H1 (cell line): Measurements from ENCODE around the gene C3orf18. TPM values are rescaled to one million over a fixed set of nuclear protein-coding genes. Genes with fewer than 3 reads are reported as not detected.

Source experiments
- CTCF ChIA-PET: fragments of 300-600 bp; sonication (Branson Sonifier 250); formaldehyde crosslinking; loops from one replicate; lab custom pipeline; 2021; ENCODE audit not compliant: partially characterized antibody; lab: Charles Lee
- POLR2A ChIA-PET: fragments of 300-600 bp; sonication (Branson Sonifier 250); formaldehyde crosslinking; loops from one replicate; lab custom pipeline; 2021; ENCODE audit warnings: inconsistent platforms; ENCODE audit not compliant: partially characterized antibody; lab: Charles Lee
- DNase-seq, 2 experiments: peaks; one replicate each; pipeline versions ENCODE4 v3.0.0 to v3.0.0-alpha.2; 2010 to 2022; ENCODE audit warnings: low spot score in 2 of 2, low read depth in 1 of 2, mixed read lengths in 1 of 2
- FAIRE-seq: peaks from 2 replicates; lab custom pipeline; 2011; peaks lifted over from hg19 to GRCh38; lab: Jason Lieb, UNC
- H2AFZ ChIP-seq: 2 replicates; pipeline ENCODE4 v1.8.1; 2012; ENCODE audit warnings: low read length, inconsistent platforms
- H2AK5ac ChIP-seq: 2 replicates; pipeline ENCODE4 v1.6.1; 2013; ENCODE audit warnings: low read depth, low read length
- H2BK120ac ChIP-seq: replicated peaks from 2 replicates; pipeline ENCODE3; 2013; ENCODE audit warnings: low read depth, low read length, inconsistent platforms
- H2BK12ac ChIP-seq: 2 replicates; pipeline ENCODE4 v1.6.1; 2013; ENCODE audit warnings: low read depth, low read length
- H2BK15ac ChIP-seq: 2 replicates; pipeline ENCODE4 v1.6.1; 2013; ENCODE audit warnings: low read length
- H2BK20ac ChIP-seq: 2 replicates; pipeline ENCODE4 v1.6.1; 2013; ENCODE audit warnings: low read length
- H2BK5ac ChIP-seq: 2 replicates; pipeline ENCODE4 v1.6.1; 2013; ENCODE audit warnings: low read depth, low read length
- H3K14ac ChIP-seq: 2 replicates; pipeline ENCODE4 v1.6.1; 2013; ENCODE audit warnings: inconsistent platforms; ENCODE audit not compliant: insufficient read length
- H3K18ac ChIP-seq: 2 replicates; pipeline ENCODE4 v1.6.1; 2013; ENCODE audit warnings: low read length; ENCODE audit errors: extremely low read depth
- H3K23ac ChIP-seq: 2 replicates; pipeline ENCODE4 v1.6.1; 2013; ENCODE audit warnings: inconsistent platforms; ENCODE audit not compliant: insufficient read length
- H3K23me2 ChIP-seq: 2 replicates; pipeline ENCODE4 v1.6.1; 2013; ENCODE audit warnings: low read depth, low read length
- H3K27ac ChIP-seq: 2 replicates; pipeline ENCODE4 v1.6.1; 2011; ENCODE audit warnings: low read depth, low read length, inconsistent platforms
- H3K27me3 ChIP-seq, 4 experiments: replicated peaks in 1 of 4; 1 replicate in 1 of 4; 2 replicates in 3 of 4; pipeline versions ENCODE4 v1.6.1 to v1.8.1; 2011 to 2013; ENCODE audit warnings: low read length in 3 of 4, mild to moderate bottlenecking in 3 of 4, inconsistent platforms in 2 of 4, mixed read lengths in 2 of 4, moderate library complexity in 1 of 4; ENCODE audit not compliant: control insufficient read depth in 3 of 4, insufficient read depth in 3 of 4; ENCODE audit errors: extremely low read depth in 1 of 4
- H3K36me3 ChIP-seq, 4 experiments: 2 replicates each; pipeline versions ENCODE4 v1.6.1 to v1.8.1; 2011 to 2013; ENCODE audit warnings: mild to moderate bottlenecking in 4 of 4, low read length in 3 of 4, moderate library complexity in 2 of 4, control low read depth in 1 of 4, inconsistent platforms in 1 of 4; ENCODE audit not compliant: insufficient read depth in 4 of 4, control insufficient read depth in 2 of 4
- H3K4ac ChIP-seq: replicated peaks from 2 replicates; pipeline ENCODE3; 2013; ENCODE audit warnings: low read length, low read depth, mixed read lengths, inconsistent platforms; ENCODE audit not compliant: insufficient read length
- H3K4me1 ChIP-seq, 4 experiments: replicated peaks in 1 of 4; 1 replicate in 1 of 4; 2 replicates in 3 of 4; pipeline versions ENCODE4 v1.6.1 to v1.8.1; 2011 to 2013; ENCODE audit warnings: low read length in 3 of 4, inconsistent platforms in 2 of 4, mixed read lengths in 1 of 4; ENCODE audit not compliant: insufficient read depth in 4 of 4, control insufficient read depth in 3 of 4
- H3K4me2 ChIP-seq, 2 experiments: 2 replicates each; pipeline versions ENCODE4 v1.6.1 to v1.8.1; 2011 to 2013; ENCODE audit warnings: low read depth in 2 of 2, low read length in 2 of 2, control low read depth in 1 of 2, inconsistent platforms in 1 of 2, mild to moderate bottlenecking in 1 of 2; ENCODE audit not compliant: insufficient read depth in 1 of 2
- H3K4me3 ChIP-seq, 4 experiments: fragments of 200-600, 300-600 bp in 1 of 4; sonication (generic), shearing (Covaris generic), sonication (Bioruptor Twin) in 1 of 4; 2 replicates each; pipeline versions ENCODE4 v1.5.1 to v1.8.1; 2011 to 2016; ENCODE audit warnings: low read length in 4 of 4, low read depth in 3 of 4, control low read depth in 2 of 4, inconsistent platforms in 2 of 4, mild to moderate bottlenecking in 2 of 4, mixed read lengths in 1 of 4, moderate library complexity in 1 of 4; ENCODE audit not compliant: insufficient read depth in 2 of 4; ENCODE audit errors: extremely low read depth in 1 of 4
- H3K56ac ChIP-seq: replicated peaks from 2 replicates; pipeline ENCODE3; 2013; ENCODE audit warnings: low read depth, mild to moderate bottlenecking, mixed read lengths, low read length, inconsistent platforms; ENCODE audit not compliant: insufficient read length
- H3K79me1 ChIP-seq: 2 replicates; pipeline ENCODE4 v1.6.1; 2013; ENCODE audit warnings: low read depth, low read length, control low read depth
- H3K79me2 ChIP-seq, 2 experiments: 2 replicates each; pipeline versions ENCODE4 v1.6.1 to v1.8.1; 2012 to 2013; ENCODE audit warnings: low read length in 2 of 2, mild to moderate bottlenecking in 2 of 2, inconsistent platforms in 1 of 2; ENCODE audit not compliant: insufficient read depth in 2 of 2, control insufficient read depth in 1 of 2
- H3K9ac ChIP-seq, 4 experiments: replicated peaks in 1 of 4; 1 replicate in 1 of 4; 2 replicates in 3 of 4; pipeline versions ENCODE4 v1.6.1 to v1.8.1; 2011 to 2013; ENCODE audit warnings: low read depth in 3 of 4, low read length in 3 of 4, control low read depth in 2 of 4, mild to moderate bottlenecking in 2 of 4, moderate library complexity in 2 of 4, inconsistent platforms in 1 of 4; ENCODE audit errors: extremely low read depth in 1 of 4
- H3K9me3 ChIP-seq, 2 experiments: 2 replicates each; pipeline versions ENCODE4 v1.6.1 to v1.8.1; 2012 to 2013; ENCODE audit warnings: mild to moderate bottlenecking in 2 of 2, moderate library complexity in 2 of 2, control low read depth in 1 of 2, inconsistent platforms in 1 of 2, low read depth in 1 of 2, low read length in 1 of 2, mixed read lengths in 1 of 2; ENCODE audit not compliant: insufficient read depth in 2 of 2
- H4K20me1 ChIP-seq, 2 experiments: replicated peaks in 1 of 2; 2 replicates each; pipeline versions ENCODE3 to v1.8.1; 2011 to 2013; ENCODE audit warnings: inconsistent platforms in 2 of 2, low read length in 2 of 2, mild to moderate bottlenecking in 1 of 2; ENCODE audit not compliant: insufficient read depth in 2 of 2, control insufficient read depth in 1 of 2
- H4K5ac ChIP-seq: 2 replicates; pipeline ENCODE4 v1.6.1; 2013; ENCODE audit warnings: low read length, low read depth, mixed read lengths, inconsistent platforms; ENCODE audit not compliant: insufficient read length
- H4K8ac ChIP-seq: 2 replicates; pipeline ENCODE4 v1.8.0; 2013; ENCODE audit warnings: mild to moderate bottlenecking, moderate library complexity, low read length, inconsistent platforms; ENCODE audit not compliant: insufficient read depth; ENCODE audit errors: extremely low read depth
- H4K91ac ChIP-seq: replicated peaks from 2 replicates; pipeline ENCODE3; 2013; ENCODE audit warnings: low read length, mixed read lengths, inconsistent platforms; ENCODE audit not compliant: insufficient read length
- BACH1 ChIP-seq: IDR thresholded peaks from 2 replicates; pipeline ENCODE4 v1.6.1; 2012; ENCODE audit warnings: low read length, improper control_type of control experiment
- JUND ChIP-seq: IDR thresholded peaks from 2 replicates; pipeline ENCODE4 v1.6.1; 2011; ENCODE audit warnings: mild to moderate bottlenecking, improper control_type of control experiment, low read length
- KDM5A ChIP-seq: fragments of 200-600 bp; IDR thresholded peaks from 2 replicates; pipeline ENCODE4 v1.7.1; 2012; ENCODE audit warnings: mild to moderate bottlenecking, low read length, inconsistent platforms, mixed read lengths
- RFX5 ChIP-seq: IDR thresholded peaks from 2 replicates; pipeline ENCODE4 v1.6.1; 2011; ENCODE audit warnings: low read depth, low read length, improper control_type of control experiment, borderline replicate concordance
- SP2 ChIP-seq: IDR thresholded peaks from 2 replicates; pipeline ENCODE4 v1.6.1; 2012; ENCODE audit warnings: mild to moderate bottlenecking, low read length, inconsistent platforms
- SRF ChIP-seq: IDR thresholded peaks from 2 replicates; pipeline ENCODE4 v1.6.1; 2011; ENCODE audit warnings: mild to moderate bottlenecking, low read depth, low read length, moderate library complexity
- WGBS, 2 experiments: shearing (Covaris generic) in 1 of 2; methylation state at CpG; one replicate each; pipeline versions ENCODE4 v1.1.6 to v1.1.7; 2013 to 2015; ENCODE audit warnings: low lambda C conversion rate in 2 of 2, mixed read lengths in 2 of 2, inconsistent platforms in 1 of 2, low coverage in 1 of 2, missing lambda C conversion rate in 1 of 2; ENCODE audit not compliant: insufficient replicate concordance in 2 of 2, insufficient coverage in 1 of 2, insufficient read length in 1 of 2; ENCODE audit errors: extremely low coverage in 1 of 2, missing lambda C conversion rate in 1 of 2; 5-methylcytosine and 5-hydroxymethylcytosine counted together
- polyA plus RNA-seq, 7 experiments: library from polyadenylated mRNA; depleted of rRNA in 3 of 7; stranded (reverse) in 5 of 7; unstranded in 2 of 7; fragments of >200 nt in 5 of 7; fragments of 200-250 nt in 2 of 7; gene quantifications; 1 replicate in 5 of 7; 2 replicates in 1 of 7; 4 replicates in 1 of 7; pipeline versions ENCODE4 v1.2.1 to v1.2.3, GENCODE V29; 2011 to 2013; ENCODE audit warnings: missing spikeins in 2 of 7, mixed read lengths in 2 of 7
- total RNA-seq: library from RNA; stranded (reverse); fragmentation: NEBNext Ultra II Directional; extraction: Animal tissue kit (Norgen Biotek cat#: 25700); gene quantifications from 2 replicates; pipeline ENCODE4 v1.2.1, GENCODE V29; 2021

Gene C3orf18
- total and polyA plus RNA-seq, 2 of the 8 experiments (the other 6 are each of a cell fraction or from before 2014, with no cell fraction given) = 7.5 to 15.0 TPM

DNA sequence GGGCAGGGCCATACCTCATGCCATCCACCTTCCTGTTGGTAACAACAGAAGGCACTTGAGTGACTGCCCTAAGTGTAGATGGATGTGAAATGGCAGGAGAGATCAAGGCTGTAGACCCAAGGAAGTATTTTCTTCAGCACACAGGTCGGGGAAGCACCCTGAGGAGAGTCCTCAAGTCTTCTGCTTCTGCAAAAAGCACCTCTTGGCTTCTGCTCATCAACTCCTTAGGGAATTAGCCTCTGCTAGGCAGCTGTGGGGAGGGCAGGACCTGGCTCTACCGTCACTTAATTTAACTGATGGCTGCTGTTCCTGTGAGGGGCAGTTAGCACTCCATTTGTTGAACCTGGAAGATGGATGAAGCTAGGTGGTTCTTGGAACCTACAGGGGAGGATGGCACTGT lies 57.2 kb downstream of the C3orf18 start:
- Histone ChIP-seq H3K4me1 (peaks cover 0 to 10% (median 4%) of the 10 kb centered on the region in 4 experiments; a peak in 6 of 7 replicates), H2BK120ac (no peak overlapping the region), H3K9ac (no peak overlapping the region), H3K27me3 (peaks cover 0 to 5% (median 2%) of the 10 kb centered on the region in 4 experiments; a peak in 4 of 7 replicates), H3K36me3 (no peaks in the 10 kb centered on the region), H4K5ac (no peak overlapping the region), H4K91ac (no peak overlapping the region), H3K79me1 (no peaks in the 10 kb centered on the region), H4K8ac (no peak overlapping the region), H2BK5ac (no peak overlapping the region), H2AFZ (no peak overlapping the region), H3K4ac (no peak overlapping the region), H3K27ac (no peak overlapping the region), H3K14ac (no peak overlapping the region), H2BK20ac (no peak overlapping the region), H2BK12ac (no peak overlapping the region), H3K79me2 (no peaks in the 10 kb centered on the region), H3K23ac (no peak overlapping the region), H3K18ac (no peak overlapping the region), H3K56ac (no peak overlapping the region), H2BK15ac (no peak overlapping the region), H2AK5ac (no peak overlapping the region), H3K4me2 (no peak overlapping the region), H3K4me3 (no peak overlapping the region), H3K23me2 (no peaks in the 10 kb centered on the region), H3K9me3 (no peaks in the 10 kb centered on the region), H4K20me1 (no peaks in the 10 kb centered on the region)
- TF ChIP-seq BACH1 (no peak), RFX5 (no peak), JUND (no peak), SP2 (no peak), SRF (no peak), KDM5A (no peak)
- FAIRE-seq (no peak), DNase-seq (no peak)
- CTCF ChIA-PET = interaction anchor here (0.8 to 12.6 kb wide), 15 partner anchors 8 to 140 kb away, joined by 3 to 83 read pairs (median 5); no protein-coding TSS in a partner anchor
- WGBS, 2 experiments = 100% methylated on average over 2 of the region's 2 CpGs; no CpG with 5 or more reads in 1 of the 2 experiments
- POLR2A ChIA-PET = interaction anchor here (1.3 to 1.7 kb wide), 2 partner anchors 12 to 19 kb away, joined by 4 read pairs; no protein-coding TSS in a partner anchor
